Activated CD4-positive, alpha-beta T cell treated with anti-CD3 and anti-CD28 coated beads for 24 hours (primary cell): Measurements from ENCODE around the gene TRPV6.

Experiments
- DNase-seq, 2 donors: peaks; one replicate each; pipeline ENCODE4 v3.0.0-alpha.2; 2020; ENCODE audit warnings: low read depth in 2 of 2

TRPV6 gene

DNA sequence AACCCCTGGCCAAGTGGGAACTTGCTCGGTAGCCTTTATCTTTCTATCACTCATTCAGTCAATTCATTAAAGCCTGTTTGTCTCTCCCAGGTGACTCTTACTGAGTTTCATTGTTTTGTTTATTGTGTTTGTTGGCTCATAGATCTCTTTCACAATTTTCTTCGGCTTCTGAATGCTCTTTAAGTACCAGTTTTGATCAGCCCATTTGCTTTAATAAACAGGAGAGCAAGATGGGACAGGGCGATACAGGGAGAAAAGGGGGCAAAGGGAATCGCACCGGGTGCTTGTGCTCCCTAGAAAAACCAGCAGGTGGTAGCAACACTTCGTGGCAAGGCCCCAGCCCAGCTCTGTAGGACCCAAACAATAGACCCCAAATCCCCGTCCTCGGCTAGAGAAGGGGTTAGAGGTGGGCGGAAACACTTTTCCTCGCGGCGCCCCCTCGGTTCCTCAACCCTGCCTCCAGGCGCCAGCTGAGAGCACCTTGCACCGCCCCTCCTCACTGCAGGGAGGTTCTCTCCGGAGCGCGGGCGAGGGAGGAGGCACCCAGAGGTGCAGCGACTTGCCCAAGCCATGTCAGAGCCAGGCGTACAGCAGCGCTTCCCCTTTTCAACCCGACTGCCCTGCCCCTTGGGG, 31.7 kb downstream of the TRPV6 start:
- peak; percentile 44 to 47 for DNase-seq

DNA sequence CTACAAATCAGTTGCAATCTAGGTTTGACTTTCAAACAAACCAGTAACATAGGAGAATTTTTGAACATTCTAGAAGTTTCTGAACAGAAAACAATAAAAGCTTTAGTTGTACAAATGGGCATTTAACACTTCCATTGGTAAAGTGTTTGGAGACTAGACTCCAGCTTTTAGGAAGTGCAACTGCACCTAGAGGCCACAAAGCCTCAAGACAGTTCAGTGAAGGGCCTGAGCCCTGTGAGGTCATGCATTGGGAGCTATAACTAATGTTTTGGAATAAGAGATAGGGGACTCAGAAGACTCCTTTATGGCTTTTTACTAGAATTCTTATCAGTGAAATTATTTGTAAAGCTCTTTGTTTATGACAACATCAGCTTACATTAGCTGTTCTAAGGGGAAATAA, 33.6 kb downstream of the TRPV6 start:
- DNase-seq, result no peak

DNA sequence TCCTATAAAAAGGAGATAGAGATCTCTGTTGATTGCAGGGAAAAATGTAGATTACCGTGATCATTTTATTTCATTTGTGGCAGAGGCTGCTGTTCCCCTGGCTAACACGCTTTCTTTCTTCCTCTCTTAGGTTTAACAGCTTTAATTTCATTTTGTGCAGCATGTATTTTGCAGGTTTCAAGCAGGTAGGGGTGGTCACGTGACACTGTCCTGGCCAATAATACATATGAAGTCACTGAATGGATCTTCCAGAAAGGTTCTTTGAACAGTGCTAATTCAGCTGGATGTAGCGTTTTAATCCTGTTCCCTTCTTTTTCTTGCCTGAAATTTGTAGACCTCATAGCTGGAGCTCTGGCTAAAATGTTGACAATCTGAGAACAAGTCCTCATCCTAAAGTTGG, 34.3 kb downstream of the TRPV6 start:
- DNase-seq, result no peak

DNA sequence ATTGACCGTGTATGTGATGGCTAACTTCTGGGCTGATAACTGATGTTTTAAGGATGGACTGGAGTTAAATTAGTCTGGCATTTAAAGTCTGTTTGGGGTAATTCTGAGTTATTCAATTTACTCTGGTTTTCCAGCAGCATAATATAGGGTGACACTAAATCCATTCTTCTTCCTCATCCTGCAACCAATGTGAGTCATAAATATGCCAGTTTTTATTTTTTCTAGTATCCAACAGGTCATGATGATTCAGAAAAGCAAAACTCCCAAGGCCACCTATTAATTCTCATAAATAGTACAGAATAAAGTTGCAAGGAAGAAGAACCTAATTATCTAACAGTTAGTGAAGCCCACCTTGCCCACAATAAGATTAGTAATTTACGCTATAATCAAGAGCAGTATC, 38.2 kb downstream of the TRPV6 start:
- no peak for DNase-seq

DNA sequence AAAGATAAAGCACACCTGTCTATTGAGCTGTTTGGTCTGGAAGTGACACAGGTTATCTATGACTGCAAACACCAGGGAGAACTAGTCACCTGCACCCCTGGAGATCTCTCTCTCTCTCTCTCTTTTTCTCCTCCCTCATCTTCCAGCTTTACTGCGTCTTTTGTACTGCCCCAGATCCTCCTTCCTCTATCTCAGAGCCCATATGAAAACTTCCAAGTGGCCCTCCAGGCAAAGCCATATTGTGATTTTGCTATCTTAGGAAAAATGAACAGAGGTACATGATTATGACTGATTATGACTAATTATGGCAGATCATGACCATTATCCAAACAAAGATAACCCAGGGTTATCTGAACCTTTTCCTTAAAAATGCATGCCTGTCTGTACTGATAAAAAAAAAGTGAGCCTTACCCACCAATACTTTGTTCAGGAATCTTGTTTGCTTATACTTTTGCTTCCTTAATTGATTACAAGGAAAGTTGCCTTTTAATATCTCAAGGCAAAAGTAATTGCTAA, 43.2 kb downstream of the TRPV6 start:
- no peak for DNase-seq

DNA sequence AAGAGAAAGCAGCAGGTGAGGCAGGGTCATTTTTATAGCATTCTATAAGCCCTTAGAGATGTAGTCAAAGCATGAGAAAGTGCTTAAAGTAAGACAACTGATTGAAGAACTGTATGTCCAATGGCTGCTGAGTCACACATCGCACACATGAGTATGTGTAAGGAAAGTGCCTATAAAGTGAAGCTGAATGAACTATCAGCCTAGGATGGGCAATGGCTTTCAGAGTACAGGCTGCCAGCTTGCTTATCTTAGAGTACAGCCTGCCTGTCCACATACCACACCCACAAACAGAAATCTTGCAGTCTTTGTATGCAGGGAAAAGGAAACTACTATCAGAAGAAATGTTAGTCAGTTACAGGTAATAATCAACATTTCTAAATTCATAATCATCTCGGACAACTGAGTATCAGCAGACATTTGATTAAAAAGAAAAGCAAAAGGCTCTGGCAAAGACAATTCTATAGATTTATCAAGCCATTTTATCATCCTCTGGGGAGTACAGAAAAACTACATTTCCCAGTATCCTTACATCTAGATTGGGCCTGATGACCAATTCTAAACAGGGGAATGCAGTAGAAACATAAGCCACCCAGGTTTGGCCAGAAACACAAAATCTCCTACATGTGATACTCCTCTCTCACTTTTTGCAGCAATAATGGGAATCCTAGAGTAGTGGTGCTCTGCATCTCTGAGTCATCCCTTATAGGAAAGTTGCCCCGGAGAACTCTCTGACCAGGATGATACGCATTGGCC, 46.9 kb downstream of the TRPV6 start:
- no peak for DNase-seq

DNA sequence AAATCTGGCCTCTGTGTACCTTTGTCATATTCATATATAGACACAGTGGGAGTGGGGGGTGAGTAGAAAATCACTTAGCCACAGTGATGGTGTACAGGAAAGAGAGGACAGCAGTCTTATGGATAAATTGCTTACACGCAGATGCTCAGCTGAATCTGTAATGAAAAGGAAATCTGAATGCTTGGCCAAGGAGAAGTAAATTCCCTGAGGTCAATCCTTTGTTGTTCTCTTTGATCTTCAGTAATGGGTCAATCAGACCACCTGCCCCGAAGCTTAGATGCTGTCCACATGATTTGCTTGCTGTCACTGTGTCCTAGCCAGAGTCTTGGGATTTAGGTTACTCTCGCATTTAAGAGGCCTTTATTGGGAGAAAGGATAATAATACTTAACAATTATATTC, 49.1 kb downstream of the TRPV6 start:
- DNase-seq, result no peak

DNA sequence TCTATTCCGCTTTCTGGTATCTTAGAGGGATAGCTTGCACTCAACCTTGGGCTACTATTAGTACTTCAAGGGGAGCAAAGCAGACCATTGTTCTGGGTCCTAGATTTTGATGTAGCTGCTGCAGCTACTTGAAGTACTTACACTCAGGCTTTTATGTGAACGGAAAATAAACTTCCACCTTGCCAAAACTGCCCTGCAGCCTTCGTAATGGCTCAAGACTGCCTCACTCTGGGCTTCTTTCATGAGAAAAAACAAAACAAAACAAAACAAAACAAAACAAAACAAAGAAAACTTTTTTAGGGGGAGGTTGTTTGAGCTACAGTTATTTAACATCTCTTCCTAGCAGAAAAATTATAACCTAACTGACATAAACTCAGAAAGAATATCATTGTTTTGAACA, 50.1 kb downstream of the TRPV6 start:
- no peak for DNase-seq

DNA sequence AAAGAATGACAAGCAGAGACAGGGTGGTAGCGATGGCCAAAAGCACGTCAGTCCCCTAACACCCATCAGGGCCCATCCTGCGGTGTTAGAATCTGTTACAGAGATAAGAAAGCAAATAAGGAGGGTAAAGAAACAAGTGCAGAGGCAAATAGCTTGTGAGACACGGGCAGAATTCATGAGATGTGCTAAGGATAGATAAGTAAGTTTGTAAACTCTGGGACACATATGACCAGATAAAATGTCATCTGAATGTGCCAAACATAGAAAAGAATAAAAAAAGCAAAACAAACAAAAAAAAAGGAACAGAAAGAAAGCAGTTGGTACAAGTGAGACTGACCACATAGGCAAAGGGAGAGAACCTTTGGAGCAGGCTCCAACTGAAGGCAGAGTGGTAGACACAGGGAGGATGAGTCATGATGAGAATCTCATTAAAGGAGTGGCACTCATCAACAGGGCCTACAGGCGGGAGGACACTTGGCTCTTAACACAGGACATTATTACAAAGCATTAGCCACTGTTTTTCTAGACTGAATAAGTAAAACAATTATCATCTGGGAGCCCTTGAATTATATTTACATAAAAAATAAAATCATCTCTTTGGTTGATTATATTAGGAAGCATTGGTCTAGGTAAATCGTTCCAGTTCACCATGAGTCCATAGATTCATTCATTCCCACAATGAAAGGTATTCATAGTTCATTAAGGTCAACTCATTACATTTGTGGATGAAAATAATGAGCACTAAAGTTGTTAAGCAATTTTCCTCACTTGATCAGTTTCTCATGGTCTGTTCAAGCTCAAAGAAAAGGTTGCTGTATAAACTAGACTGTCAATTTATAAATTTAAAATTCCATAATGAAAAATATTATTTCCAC, 52.1 kb downstream of the TRPV6 start:
- DNase-seq, result no peak

DNA sequence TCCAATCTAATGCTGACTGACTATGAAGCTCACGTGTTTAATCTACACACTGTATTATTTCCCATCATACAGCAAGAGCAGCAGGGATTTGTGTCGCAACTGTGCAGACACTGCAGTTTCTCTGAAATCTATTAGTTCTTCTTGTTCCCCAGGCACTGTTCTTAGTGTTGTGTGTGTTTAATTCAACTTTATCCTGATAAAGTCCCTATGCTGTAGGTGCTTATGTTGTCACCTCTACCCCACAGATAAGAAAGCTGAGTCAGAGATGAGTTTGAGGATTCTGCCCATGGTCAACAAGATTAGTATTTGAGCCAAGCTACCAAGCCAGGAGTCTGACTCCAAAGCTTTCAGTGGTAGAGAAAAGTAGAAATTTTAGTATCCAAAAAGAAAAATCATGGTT, 53.1 kb downstream of the TRPV6 start:
- DNase-seq, result no peak

DNA sequence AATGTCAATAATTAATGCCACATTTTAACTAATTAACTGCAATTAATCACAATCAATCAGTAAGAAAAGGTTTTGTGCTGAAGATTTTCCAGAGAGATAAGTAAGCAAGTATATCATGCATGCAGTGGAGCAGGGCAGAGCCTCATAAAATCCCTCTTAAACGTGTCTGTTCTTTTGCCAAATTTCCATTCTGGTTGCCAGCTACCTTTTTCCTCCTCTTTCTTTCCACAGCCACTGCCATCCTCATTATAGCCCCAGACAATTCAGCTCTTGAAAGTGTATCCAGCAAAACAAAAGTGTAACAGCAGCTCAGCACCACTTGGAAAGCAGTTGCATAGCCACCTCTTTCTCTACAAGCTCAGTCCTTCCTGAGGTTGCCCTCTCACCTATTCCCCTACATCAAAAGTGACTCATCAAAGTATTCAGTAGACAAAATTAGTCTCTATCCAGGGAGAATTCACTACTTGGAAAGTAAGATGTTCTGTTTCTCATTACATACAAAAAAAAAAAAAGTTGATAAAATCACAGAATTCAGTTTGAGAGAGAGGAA, 57.5 kb downstream of the TRPV6 start:
- no peak for DNase-seq

DNA sequence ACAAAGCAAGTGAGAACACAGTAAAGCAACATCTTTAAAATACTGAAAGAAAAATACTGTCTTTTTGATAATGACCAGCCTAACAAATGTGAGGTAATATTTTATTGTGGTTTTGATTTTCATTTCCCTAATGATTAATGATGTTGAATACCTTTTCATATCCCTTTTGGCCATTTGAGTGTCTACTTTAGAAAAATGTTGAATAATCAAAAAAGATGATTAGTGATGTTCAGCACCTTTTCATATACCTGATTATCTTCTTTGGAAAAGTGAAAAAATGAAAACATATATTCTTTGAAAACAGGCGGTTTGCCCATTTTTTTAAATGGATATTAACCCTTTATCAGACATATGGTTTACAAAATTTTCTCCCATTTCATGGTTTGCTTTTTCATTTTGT, 62.8 kb downstream of the TRPV6 start:
- DNase-seq, result no peak
